Measurements from ENCODE around the gene FLOT1. TPM values are rescaled to one million over a fixed set of nuclear protein-coding genes. Genes with fewer than 3 reads are reported as not detected.
A peak's percentile ranks its signal among the peaks of the same experiment; 100 is the strongest.
"Not testable (repeated sequence)": the region's sequence is repeated elsewhere in the genome, so short reads cannot be mapped to it uniquely, and the experiment has no call there.

The FLOT1 gene
- total RNA-seq, 1 experiment from 2014 or later: 243 TPM

GRCh38 chr6:30726506-30727413 lies 15.7 kb downstream of the FLOT1 start:
- TF ChIP-seq, protein P1, sequence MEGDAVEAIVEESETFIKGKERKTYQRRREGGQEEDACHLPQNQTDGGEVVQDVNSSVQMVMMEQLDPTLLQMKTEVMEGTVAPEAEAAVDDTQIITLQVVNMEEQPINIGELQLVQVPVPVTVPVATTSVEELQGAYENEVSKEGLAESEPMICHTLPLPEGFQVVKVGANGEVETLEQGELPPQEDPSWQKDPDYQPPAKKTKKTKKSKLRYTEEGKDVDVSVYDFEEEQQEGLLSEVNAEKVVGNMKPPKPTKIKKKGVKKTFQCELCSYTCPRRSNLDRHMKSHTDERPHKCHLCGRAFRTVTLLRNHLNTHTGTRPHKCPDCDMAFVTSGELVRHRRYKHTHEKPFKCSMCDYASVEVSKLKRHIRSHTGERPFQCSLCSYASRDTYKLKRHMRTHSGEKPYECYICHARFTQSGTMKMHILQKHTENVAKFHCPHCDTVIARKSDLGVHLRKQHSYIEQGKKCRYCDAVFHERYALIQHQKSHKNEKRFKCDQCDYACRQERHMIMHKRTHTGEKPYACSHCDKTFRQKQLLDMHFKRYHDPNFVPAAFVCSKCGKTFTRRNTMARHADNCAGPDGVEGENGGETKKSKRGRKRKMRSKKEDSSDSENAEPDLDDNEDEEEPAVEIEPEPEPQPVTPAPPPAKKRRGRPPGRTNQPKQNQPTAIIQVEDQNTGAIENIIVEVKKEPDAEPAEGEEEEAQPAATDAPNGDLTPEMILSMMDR (IDR thresholded peaks at IDR 0.05; ENCODE audit: unreplicated experiment): no peak
- Mint-ChIP-seq H3K27ac (ENCODE audit: unreplicated experiment) (no peak overlapping the region), H3K9me3 (ENCODE audit: low read depth, unreplicated experiment) (no peaks in the 10 kb centered on the region), H3K36me3 (ENCODE audit: insufficient read depth, unreplicated experiment) (peaks cover 96% of the 10 kb centered on the region), H3K4me1 (ENCODE audit: low read depth, unreplicated experiment) (peaks cover 54% of the 10 kb centered on the region), H3K27me3 (ENCODE audit: unreplicated experiment) (no peaks in the 10 kb centered on the region), H3K4me3 (ENCODE audit: low read depth, unreplicated experiment) (no peak overlapping the region)
- intact Hi-C loops (cut with micrococcal nuclease; ENCODE audit: unreplicated experiment): loop anchor here (10.0 kb wide), 2 partner anchors 182 to 242 kb away; partner anchors contain the start of gene HLA-E
- CTCF ChIA-PET: interaction anchor here (1.4 to 1.8 kb wide), 2 partner anchors 48 to 94 kb away, joined by 4 to 9 read pairs; no protein-coding TSS in a partner anchor
- no peak for DNase-seq
- no TSS peak for BruUV-seq (replicated peaks)

GRCh38 chr6:30725713-30726505 lies 16.6 kb downstream of the FLOT1 start:
- BruUV-seq (replicated peaks): no TSS peak
- Mint-ChIP-seq H3K36me3 (ENCODE audit: insufficient read depth, unreplicated experiment) (peaks cover 96% of the 10 kb centered on the region), H3K4me3 (ENCODE audit: low read depth, unreplicated experiment) (no peak overlapping the region)

DNA sequence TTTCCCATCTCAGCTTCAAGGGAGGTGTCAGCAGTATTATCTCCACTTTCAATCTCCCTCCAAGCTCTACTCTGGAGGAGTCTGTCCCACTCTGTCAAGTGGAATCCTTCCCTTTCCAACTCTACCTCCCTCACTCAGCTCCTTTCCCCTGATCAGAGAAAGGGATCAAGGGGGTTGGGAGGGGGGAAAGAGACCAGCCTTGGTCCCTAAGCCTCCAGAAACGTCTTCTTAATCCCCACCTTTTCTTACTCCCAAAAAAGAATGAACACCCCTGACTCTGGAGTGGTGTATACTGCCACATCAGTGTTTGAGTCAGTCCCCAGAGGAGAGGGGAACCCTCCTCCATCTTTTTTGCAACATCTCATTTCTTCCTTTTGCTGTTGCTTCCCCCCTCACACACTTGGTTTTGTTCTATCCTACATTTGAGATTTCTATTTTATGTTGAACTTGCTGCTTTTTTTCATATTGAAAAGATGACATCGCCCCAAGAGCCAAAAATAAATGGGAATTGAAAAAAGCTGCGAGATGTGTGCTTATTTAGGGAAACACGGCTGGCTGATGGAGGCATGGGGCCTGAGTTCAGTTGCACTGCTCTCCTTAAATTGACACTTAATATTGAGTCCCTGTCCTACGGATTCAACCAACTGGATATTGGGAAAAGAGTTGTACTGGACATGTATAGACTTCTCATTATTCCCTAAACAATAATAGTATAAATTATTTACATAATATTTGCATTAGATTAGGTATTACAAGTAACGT lies 17.4 kb downstream of the FLOT1 start:
- intact Hi-C loops (cut with micrococcal nuclease; ENCODE audit: unreplicated experiment): loop anchor here (5.0 to 10.0 kb wide), 3 partner anchors 108 to 240 kb away; partner anchors contain the start of genes HLA-E, MRPS18B and PPP1R10
- no peaks in the 10 kb centered on the region for H3K27me3 Mint-ChIP-seq (ENCODE audit: unreplicated experiment)
- TF ChIP-seq, protein P1 (IDR thresholded peaks at IDR 0.05; ENCODE audit: unreplicated experiment): no peak
- DNase-seq: no peak
- BruUV-seq (replicated peaks): no TSS peak
- H3K27ac Mint-ChIP-seq (ENCODE audit: unreplicated experiment): peak overlapping the region; percentile 86
- H3K4me1 Mint-ChIP-seq (ENCODE audit: low read depth, unreplicated experiment): peaks cover 43% of the 10 kb centered on the region
- peak overlapping the region; percentile 3 for H3K4me3 Mint-ChIP-seq (ENCODE audit: low read depth, unreplicated experiment)
- H3K9me3 Mint-ChIP-seq (ENCODE audit: low read depth, unreplicated experiment): no peaks in the 10 kb centered on the region
- H3K36me3 Mint-ChIP-seq (ENCODE audit: insufficient read depth, unreplicated experiment): peaks cover 96% of the 10 kb centered on the region
- CTCF ChIA-PET: interaction anchor here (0.6 to 5.0 kb wide), 3 partner anchors 44 to 46 kb away, joined by 4 to 72 read pairs (median 4); no protein-coding TSS in a partner anchor

More at GRCh38 chr6:30725713-30726505, 16.6 kb downstream of the FLOT1 start:
- H3K9me3 Mint-ChIP-seq (ENCODE audit: low read depth, unreplicated experiment): no peaks in the 10 kb centered on the region
- peak overlapping the region; percentile 86 for H3K27ac Mint-ChIP-seq (ENCODE audit: unreplicated experiment)
- no peak for DNase-seq
- H3K4me1 Mint-ChIP-seq (ENCODE audit: low read depth, unreplicated experiment): peaks cover 50% of the 10 kb centered on the region
- TF ChIP-seq, protein P1 (IDR thresholded peaks at IDR 0.05; ENCODE audit: unreplicated experiment): no peak
- CTCF ChIA-PET: interaction anchor here (0.8 to 1.4 kb wide), 2 partner anchors 47 kb away, joined by 4 read pairs; no protein-coding TSS in a partner anchor
- intact Hi-C loops (cut with micrococcal nuclease; ENCODE audit: unreplicated experiment): loop anchor here (10.0 kb wide), 2 partner anchors 181 to 241 kb away; partner anchors contain the start of gene HLA-E
- no peaks in the 10 kb centered on the region for H3K27me3 Mint-ChIP-seq (ENCODE audit: unreplicated experiment)

DNA sequence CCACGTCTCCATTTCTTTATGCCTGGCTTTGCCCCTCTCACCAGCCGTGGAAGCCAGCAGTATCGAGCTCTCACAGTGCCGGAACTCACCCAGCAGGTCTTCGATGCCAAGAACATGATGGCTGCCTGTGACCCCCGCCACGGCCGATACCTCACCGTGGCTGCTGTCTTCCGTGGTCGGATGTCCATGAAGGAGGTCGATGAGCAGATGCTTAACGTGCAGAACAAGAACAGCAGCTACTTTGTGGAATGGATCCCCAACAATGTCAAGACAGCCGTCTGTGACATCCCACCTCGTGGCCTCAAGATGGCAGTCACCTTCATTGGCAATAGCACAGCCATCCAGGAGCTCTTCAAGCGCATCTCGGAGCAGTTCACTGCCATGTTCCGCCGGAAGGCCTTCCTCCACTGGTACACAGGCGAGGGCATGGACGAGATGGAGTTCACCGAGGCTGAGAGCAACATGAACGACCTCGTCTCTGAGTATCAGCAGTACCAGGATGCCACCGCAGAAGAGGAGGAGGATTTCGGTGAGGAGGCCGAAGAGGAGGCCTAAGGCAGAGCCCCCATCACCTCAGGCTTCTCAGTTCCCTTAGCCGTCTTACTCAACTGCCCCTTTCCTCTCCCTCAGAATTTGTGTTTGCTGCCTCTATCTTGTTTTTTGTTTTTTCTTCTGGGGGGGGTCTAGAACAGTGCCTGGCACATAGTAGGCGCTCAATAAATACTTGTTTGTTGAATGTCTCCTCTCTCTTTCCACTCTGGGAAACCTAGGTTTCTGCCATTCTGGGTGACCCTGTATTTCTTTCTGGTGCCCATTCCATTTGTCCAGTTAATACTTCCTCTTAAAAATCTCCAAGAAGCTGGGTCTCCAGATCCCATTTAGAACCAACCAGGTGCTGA lies 18.4 kb downstream of the FLOT1 start:
- H3K9me3 Mint-ChIP-seq (ENCODE audit: low read depth, unreplicated experiment); H3K27me3 Mint-ChIP-seq (ENCODE audit: unreplicated experiment); DNase-seq: not testable (repeated sequence)
- Mint-ChIP-seq H3K4me3 (ENCODE audit: low read depth, unreplicated experiment) (peak overlapping the region; percentile 92), H3K36me3 (ENCODE audit: insufficient read depth, unreplicated experiment) (peaks cover 100% of the 10 kb centered on the region), H3K4me1 (ENCODE audit: low read depth, unreplicated experiment) (peaks cover 43% of the 10 kb centered on the region), H3K27ac (ENCODE audit: unreplicated experiment) (peak overlapping the region; percentile 86)
- BruUV-seq (replicated peaks): TSS peak; percentile 38
- CTCF ChIA-PET: interaction anchor here (0.6 to 5.0 kb wide), 2 partner anchors 43 to 45 kb away, joined by 4 to 72 read pairs; no protein-coding TSS in a partner anchor
- intact Hi-C loops (cut with micrococcal nuclease; ENCODE audit: unreplicated experiment): loop anchor here (5.0 to 10.0 kb wide), 3 partner anchors 107 to 239 kb away; partner anchors contain the start of genes HLA-E, MRPS18B and PPP1R10

- H3K9me3 Mint-ChIP-seq (ENCODE audit: low read depth, unreplicated experiment); DNase-seq; BruUV-seq (replicated peaks); H3K27me3 Mint-ChIP-seq (ENCODE audit: unreplicated experiment): not testable (repeated sequence)
- CTCF ChIA-PET: interaction anchor here (1.8 to 5.0 kb wide), 2 partner anchors 41 to 44 kb away, joined by 7 to 72 read pairs; no protein-coding TSS in a partner anchor
- Mint-ChIP-seq H3K4me1 (ENCODE audit: low read depth, unreplicated experiment) (peaks cover 43% of the 10 kb centered on the region), H3K36me3 (ENCODE audit: insufficient read depth, unreplicated experiment) (peaks cover 93% of the 10 kb centered on the region), H3K4me3 (ENCODE audit: low read depth, unreplicated experiment) (peak overlapping the region; percentile 92), H3K27ac (ENCODE audit: unreplicated experiment) (peak overlapping the region; percentile 86)
- intact Hi-C loops (cut with micrococcal nuclease; ENCODE audit: unreplicated experiment): loop anchor here (5.0 to 10.0 kb wide), 3 partner anchors 106 to 238 kb away; partner anchors contain the start of genes HLA-E, MRPS18B and PPP1R10
Measured at GRCh38 chr6:30723159-30723842, 19.2 kb downstream of the FLOT1 start.

Measured in Calu3 (cell line).